ENCODE results near the gene IRS1.

DNA sequence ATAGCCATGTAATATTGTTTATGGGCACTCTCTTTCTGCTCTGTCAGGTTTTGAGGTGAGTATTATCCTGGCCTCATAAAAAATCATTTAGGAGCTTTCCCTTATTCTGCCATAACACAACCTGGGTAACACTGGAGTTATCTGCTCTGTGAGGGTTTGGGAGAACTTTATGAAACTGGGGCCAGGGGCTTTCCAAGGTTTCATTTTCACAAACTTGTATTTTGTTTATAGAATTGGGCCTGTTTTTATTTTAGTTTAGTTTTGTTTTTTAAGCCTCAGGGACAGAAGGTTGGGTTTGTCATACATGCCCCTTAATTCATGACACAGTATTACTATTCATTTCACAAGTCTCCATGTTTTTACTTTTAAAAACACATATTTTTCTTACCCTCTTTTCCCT lies 83.5 kb downstream of the IRS1 start:
- TF ChIP-seq REST (IDR thresholded peaks at IDR 0.05; ENCODE audit: insufficient read depth in 1 of 2, low read depth in 2 of 2, low read length in 2 of 2): no peak
- TF ChIP-seq POLR2AphosphoS5 (IDR thresholded peaks at IDR 0.05; ENCODE audit: low read depth, low read length): no peak
